M059J (cell line): ENCODE measurements around the gene RILP. TPM values are rescaled to one million over a fixed set of nuclear protein-coding genes. Genes with fewer than 3 reads are reported as not detected.

ENCODE experiments used
- DNase-seq: peaks from one replicate; pipeline ENCODE4 v3.0.0-alpha.2; 2012; ENCODE audit warnings: low read depth
- total RNA-seq: library from RNA; depleted of rRNA; stranded (reverse); fragments of >200 nt; shearing (Covaris generic); gene quantifications from 2 replicates; pipeline ENCODE4 v1.2.3, GENCODE V29; 2014; rRNA removed

RILP gene
- total RNA-seq, 1 experiment from 2014 or later: 3.1 TPM

- DNase-seq: no peak
Observed at GRCh38 chr17:1604831-1605528, 44.7 kb downstream of the RILP start.

GRCh38 chr17:1601571-1601970, 48.1 kb downstream of the RILP start:
- no peak for DNase-seq

GRCh38 chr17:1598399-1599095, 51.1 kb downstream of the RILP start:
- no peak for DNase-seq

- DNase-seq: no peak
Observed at GRCh38 chr17:1597861-1598342, 51.8 kb downstream of the RILP start.

Other genes starting within 250 kb of the RILP start
- gene YWHAE, start 249.6 kb downstream of the RILP start, total RNA-seq: 550 and 591 TPM in 2 replicates
- 39.0 and 59.6 TPM in 2 replicates for gene CRK, start 193.6 kb downstream of the RILP start, total RNA-seq
- 43.9 and 80.5 TPM in 2 replicates for gene MYO1C, start 157.2 kb downstream of the RILP start, total RNA-seq
- gene INPP5K, start 133.3 kb downstream of the RILP start, total RNA-seq: 28.1 and 81.9 TPM in 2 replicates
- gene PITPNA, start 87.1 kb downstream of the RILP start, total RNA-seq: 11.8 and 22.4 TPM in 2 replicates
- 2.4 and 3.7 TPM in 2 replicates for gene SLC43A2, start 21.0 kb downstream of the RILP start, total RNA-seq
- 0.47 TPM in 1 of 2 replicates, not detected in the other for gene SCARF1, start 4.1 kb downstream of the RILP start, total RNA-seq
- gene PRPF8, start 35.0 kb upstream of the RILP start, total RNA-seq: 52.3 and 92.8 TPM in 2 replicates
- gene TLCD2, start 60.5 kb upstream of the RILP start, total RNA-seq: 0.02 and 0.32 TPM in 2 replicates
- 4.0 and 9.5 TPM in 2 replicates for gene WDR81, start 74.8 kb upstream of the RILP start, total RNA-seq
- 0.05 TPM in 1 of 2 replicates, not detected in the other for gene SERPINF2, start 93.0 kb upstream of the RILP start, total RNA-seq
- gene SERPINF1, start 112.2 kb upstream of the RILP start, total RNA-seq: not detected in 2 replicates
- 6.7 and 11.3 TPM in 2 replicates for gene SMYD4, start 180.0 kb upstream of the RILP start, total RNA-seq
- gene RPA1, start 180.1 kb upstream of the RILP start, total RNA-seq: 26.5 and 42.5 TPM in 2 replicates